GM21576 (cell line): Measurements from ENCODE around the gene HOXA5.

ENCODE experiments used
- ATAC-seq: cut with Tn5 transposase; IDR thresholded peaks from one replicate; pipeline ENCODE4 v1.9.1; 2021; ENCODE audit warnings: mild to moderate bottlenecking, moderate library complexity; ENCODE audit not compliant: unreplicated experiment

HOXA5 gene

DNA sequence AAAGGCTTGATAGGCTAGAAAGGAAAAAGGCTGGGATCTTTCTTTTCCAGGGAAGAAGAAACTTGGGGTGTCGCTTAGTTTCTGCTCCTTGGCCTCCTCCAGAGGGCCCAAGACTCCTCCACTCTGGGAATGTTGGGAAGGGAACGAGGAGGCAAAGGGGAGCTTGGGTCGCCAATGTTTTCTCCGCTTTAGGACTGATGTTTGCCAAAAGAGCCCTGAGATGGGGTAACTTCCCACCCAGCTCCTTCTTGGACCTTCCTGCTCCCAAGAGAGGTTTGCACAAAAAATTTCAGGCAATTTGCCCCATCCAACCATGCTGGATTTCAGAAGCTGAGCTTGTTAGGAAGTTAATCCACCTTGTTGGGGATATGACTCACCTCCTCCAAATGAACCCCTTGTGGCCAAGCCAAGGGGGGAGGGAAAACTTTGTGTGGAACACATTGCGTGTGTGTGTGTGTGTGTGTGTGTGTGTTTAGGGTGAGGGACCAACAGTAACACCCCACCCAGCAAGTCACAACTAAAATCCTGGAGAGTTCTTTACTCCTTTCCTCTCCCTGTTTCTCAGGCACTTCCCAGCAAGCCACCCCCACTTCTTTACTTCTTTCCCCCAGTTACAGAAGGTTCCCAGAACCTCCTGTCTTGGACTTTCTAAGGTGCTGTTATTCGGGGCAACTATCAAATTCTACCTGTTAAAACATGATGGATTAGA lies 32.3 kb downstream of the HOXA5 start:
- ATAC-seq, result no peak

DNA sequence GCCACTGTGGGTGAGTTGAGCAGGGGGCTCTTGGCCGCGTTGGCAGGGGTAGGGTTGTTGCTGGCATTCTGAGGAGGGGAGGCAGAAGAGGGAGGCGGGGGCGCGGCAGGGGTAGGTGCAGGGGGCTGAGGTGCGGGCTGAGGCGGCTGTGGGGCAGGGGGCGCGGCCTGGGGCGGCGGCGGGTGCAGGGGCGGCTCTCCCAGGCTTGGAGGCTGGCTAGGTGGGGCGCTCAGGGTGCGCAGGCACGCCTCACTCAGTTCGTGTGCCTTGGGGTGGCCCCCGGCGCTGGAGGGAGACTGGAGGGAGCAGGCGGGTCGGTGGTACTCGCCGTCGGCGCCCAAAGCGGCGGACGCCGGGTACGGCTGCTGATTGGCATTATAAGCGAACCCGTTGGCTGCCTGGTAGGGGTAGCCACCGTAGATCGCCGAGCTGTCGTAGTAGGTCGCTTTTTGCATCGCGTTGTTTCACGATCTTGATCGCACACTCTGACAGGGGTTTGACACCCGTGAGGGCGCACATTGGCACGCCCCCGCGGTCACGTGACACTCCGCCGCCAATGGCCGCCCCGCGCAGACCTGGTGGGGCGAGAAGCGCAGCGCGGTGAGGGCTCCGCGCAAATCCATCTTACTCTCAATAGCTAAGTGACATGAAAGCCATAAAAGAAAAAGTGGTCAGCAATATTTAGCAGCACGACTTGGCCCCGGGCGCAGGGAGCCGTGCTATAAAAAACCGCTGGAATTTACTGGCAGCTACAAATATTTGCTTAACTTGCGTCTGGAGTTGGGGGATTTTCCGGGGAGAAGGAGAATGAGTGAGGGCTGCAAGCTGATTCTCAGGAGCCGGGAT lies 33.1 kb downstream of the HOXA5 start:
- ATAC-seq, result no peak

DNA sequence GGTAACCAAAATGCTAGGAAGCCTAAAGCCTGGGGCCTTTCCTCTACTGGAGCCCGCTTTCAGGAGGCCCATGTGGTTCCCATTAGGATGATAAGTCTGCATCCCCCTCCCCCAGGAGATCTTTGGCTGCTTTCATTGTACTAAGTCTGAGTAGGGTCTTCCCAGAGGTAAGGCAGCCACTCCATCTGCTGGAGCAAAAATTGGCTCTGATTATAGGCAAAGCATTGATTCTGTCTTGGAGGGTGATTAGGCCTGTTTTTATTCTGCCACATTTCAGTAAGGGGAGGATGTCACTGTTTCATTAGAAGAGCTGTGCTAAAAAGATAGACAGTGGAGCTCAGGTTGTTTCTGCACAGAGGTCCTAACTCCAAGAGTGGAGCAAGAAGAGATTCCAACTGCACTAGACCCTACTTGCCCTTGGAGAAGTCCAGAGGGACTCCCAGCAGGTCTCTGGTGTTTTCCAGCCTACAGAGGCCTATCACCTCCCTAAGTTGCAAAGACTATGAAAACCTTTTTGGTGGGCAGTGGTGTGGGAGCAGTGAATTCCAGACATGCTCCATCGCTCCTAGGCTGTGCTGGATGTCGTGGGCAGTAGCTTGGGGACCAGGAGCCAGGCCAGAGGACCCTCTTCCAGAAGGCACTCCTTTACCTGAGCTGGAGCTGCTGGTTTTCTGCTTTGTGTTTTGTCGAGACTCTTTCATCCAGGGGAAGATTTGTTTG lies 33.9 kb downstream of the HOXA5 start:
- ATAC-seq, result no peak

DNA sequence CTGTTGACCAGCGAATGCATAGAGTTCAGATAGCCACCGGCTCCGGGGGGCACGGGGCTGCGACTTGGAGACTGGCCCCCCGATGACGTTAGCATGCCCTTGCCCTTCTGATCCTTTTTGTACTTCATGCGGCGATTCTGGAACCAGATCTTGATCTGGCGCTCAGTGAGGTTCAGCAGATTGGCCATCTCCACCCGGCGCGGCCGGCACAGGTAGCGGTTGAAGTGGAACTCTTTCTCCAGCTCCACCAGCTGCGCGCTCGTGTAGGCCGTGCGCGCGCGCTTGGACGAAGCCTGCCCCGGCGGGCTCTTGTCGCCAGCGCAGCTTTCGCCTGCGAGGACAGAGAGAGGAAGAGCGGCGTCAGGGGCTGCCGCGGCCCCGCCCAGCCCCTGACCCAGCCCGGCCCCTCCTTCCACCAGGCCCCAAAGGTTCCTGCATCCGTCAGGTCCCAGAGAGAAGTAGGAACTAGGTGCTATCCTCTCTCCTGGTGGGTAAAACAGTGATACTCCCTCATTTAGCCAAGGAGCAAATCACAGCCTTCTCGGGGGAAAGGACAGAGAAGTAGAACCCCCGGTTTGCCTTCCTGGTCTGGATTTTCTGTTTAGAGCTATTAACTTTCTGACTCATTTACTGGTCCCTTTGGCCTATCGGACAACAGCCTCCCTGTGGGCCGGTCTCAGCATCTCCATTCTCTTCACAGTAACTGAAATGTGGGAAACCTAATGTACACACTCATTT lies 34.9 kb downstream of the HOXA5 start:
- no peak for ATAC-seq

DNA sequence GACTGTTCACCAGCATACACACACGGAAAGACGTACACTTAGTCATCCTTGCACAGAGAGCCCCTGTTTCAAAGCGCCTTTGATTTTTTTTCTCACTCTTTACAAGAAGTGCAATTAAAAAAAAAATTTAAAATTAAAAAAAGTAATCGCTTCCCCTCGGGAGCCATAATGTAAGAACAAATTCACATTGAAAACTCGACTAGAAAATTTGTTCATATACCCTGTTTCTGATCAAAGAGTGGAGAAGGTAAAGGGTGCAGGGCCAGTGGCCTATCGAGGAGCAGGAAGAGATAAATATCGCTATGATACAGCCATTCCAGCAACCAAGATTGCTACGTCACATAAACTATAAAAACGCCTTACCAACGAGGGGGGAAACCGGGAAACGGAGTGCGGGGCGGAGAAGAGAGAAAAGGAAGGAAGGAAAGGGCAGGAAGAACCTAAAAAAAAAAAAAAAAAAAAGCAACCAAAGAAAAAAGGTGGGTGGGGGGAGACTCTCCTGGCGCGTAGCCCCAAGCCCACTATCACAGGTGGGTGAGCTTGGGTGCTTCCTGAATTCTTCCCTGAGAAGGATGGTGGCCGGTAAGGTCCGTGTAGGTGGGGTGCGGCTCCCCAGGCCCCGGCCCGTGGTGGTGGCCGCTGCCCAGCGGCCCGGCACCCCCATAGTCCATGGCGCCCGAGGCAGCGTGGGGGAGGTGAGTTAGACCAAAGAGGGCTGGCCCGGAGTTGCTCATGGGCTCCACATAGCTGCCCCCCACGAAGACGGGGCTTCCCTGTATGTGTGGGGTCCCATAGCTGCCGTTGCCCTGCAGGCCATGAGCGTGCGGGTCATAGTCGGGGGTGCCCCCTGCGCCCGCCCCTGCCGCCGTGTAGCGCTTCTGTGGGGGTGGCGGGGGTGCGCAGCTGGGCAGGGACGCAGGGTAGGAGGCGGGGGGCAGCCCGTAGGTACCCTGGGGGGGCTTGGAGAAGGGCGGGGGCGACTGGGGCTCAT lies 35.8 kb downstream of the HOXA5 start:
- ATAC-seq, result no peak

DNA sequence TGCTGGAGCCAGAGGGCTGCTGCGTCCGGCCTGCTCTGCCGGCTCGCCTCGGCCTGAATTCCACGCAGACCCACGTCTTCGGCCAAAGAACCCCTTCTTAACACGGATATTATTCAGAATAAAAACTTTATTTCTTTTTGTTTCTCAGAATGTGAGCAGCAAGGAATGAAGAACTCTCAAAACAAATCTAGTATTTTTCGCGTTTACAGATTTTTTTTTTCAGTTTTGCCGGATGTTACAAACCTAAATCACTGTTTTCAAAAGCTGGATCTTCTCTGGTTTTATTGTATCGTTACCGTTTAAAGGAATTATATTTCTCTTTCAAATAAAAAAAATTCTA lies 36.6 kb downstream of the HOXA5 start:
- no peak for ATAC-seq

DNA sequence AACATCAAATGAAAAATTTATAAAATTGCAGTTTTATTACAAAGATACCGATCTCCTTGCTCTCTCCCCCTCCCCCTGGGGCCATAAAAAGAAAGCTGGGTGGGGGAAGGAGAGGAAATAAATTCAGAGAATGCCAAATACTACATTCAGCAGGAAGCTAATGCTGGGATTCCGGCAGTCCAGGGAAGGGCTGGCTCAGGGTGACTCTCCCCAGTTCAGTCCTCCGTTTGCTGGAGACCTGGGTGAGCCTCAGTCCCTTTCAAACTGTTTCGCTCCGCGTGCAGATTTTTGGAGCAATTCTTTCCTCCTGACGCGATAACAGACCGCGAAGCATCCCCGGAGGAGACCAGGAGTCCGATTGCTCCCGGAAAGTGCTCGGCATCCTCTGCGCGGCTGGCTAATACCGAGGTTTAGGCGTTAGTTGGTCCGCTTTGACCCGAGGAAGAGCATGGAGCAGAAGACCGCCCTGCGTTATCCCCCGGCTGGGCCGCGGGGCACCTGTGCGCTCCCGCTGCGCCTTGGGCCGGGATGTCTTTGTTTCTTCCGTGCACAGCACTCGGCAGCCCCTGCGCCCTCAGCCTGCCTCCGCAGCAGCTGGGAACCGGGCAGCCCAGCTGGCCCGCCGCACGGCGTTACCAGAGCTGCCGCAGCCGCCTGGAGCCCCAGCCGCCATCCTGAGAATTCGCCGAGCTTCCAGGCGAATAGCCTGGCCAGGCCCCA lies 37.1 kb downstream of the HOXA5 start:
- no peak for ATAC-seq

DNA sequence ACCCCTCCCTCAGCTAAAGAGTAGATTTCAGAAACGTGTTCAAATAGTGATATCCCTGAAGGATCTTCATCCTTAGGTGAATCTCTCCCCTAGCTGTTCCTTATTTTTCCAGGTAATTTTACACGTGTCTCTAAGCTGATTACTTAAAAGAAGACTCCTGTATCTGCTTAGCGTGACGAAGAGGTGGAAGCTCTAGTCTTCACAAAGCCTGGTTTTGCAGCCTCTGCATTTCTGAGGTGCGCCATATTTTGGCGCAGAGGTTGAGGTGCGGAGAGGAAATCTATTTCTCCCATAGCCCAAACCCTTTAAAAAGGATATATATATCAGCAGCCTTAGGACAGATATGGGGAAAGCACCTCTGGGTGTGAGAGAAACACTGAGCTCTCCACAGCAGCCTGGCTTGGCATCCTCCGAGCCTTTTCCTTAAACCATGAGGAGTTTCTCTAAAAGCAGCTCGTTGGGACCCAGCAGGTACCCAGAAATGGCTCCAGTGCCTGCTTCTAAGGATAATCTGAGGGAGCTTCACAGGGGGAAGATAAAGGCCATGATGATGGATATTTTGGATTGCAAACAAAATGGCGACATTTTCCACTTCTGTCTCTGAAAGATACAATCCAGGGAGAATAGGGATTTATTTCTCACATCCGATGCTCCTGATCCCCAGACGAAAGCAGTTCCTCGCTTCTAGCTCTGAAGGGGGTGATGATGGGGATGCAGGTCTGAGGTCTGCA lies 38.0 kb downstream of the HOXA5 start:
- no peak for ATAC-seq

DNA sequence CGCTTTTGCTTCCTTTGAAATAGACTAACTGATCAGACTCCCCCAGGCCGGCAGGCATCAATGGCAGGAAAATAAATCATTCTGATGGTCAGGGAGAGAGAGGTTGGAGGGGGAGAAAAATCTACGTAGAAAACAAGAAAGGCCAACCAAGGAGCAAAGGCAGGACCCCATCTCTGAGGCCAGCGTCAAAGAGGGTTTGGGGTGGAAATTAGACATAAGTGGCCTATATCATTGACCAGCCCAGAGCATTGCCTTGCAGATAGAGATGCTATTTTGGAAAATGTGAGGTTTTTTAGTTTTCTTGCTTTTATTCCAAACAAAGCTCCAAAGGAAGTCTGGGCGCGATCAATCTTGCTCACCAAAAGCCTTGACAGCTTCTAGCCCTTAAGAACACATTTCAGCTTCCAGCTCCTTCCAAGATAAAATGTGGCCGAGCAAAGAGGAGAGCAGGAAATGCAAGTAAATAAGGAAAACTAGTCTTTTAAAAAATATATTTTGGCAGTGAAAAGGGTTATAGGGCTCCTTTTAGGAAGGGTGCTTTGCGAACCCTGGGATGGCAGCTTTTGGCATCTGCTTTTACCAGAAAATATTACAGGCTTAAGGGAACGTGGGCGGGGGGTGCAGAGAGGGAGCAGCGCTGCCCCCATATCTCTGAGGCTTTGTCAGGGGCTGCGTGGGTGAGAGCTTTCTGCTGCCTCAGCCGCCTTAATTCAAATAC lies 39.0 kb downstream of the HOXA5 start:
- no peak for ATAC-seq

DNA sequence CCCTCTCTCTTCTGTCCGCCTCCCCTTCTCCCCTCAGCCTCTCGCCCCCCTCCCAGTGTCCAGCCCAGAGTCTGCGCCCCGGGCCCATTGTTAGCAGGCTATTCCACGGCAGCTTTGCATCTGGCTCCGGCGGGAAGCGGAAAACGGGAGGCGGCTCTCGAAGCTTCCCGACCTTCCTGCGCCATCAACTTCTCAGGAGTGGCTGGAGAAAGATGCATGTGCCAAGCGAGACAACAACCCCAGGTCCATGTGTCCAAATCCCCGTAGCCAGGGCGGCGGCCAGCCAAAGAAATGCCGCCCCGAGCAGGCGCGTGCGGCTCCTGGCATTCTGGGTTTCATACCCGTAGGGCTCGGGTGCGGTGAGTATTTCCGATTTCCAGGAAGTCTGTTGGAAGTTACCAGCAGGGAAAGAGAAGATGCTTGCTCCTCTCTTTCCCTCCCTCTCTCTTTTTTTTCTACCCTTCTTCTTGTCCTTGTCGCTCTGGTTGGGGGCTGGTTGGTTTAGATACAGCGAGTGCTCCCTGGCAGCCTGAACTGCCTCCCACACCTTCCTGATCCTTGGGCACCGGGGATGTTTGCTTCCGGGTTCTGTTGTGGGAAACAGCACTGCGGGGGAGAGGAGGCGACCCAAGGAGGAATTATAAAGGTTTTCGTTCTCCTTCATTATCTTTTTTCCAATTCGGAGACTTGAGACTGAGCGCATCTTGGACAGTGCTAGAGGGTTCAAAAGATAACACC lies 39.8 kb downstream of the HOXA5 start:
- ATAC-seq, result no peak

DNA sequence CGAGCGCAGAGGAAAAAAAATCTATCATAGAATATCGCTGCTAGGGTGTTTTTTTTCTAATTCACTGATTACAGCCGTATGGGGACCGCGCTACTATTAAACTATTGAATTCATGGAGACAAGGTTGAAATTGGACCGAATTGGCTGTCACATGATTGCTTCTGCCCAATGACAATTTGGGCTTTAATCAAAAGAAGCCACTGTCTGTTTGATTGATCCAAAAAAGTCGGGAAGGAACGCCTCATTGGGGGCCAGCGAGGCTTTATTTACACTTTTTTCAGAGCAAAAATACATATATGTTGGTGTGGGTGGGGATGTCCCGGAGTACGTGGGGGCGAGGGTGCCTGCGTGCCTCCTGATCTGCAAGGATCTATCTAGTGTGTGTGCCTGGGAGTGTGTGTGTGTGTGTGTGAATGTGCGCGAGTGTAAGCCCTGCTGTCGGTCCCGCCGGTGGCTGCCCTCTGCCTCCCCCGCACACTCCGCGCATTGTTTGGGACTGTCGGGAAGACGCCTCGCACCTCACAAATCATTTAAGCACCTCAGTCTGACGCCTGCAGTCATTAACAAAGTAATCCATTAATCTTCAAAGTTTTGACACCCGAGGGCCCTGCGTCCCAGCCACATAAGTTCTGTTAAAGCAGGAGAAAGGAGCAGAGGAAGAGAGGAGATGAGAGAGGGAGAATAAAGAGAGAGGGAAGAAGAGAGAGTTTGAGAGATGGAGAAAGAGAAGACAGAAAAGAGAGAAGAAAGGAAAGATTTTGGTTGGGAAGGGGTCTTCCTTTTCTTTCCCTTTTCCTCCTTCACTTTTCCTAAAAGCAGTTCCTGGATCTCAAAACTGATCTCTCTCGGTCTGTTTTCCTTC lies 40.7 kb downstream of the HOXA5 start, which contains the start of gene HOXA2:
Gene HOXA2 (minus strand): TSS at position 103 of the 862 bp plus-strand sequence. CDS start 183 bp downstream, outside the sequence.
- no peak for ATAC-seq

DNA sequence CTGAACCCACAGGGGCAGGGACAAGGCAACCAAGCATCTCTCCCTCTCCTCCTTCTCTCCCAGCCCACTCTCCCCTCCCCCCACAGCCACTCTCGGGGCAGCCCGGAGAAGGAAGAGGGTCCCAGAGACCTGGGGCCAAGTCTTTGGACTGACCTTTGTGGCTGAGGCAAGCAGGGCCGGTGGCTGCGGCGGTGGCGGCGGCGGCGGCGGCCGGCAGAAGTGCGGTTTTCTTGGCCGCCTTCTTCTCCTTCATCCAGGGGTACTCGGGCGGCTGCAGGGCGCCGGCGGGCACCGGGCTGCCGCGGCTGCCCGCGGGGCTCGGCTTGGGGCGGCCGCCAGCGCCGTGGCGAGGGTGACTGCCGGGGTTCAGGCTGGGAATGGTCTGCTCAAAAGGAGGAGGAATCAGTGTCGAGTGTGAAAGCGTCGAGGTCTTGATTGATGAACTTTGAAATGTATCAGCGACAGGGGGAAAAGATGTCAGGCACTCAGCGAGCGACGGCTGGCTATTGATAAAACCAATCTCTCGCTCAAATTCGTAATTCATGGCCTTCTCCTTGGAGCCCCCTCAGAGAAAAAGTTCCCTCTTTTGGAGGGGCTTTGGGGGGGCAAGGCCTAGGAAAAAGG lies 41.4 kb downstream of the HOXA5 start:
- no peak for ATAC-seq

DNA sequence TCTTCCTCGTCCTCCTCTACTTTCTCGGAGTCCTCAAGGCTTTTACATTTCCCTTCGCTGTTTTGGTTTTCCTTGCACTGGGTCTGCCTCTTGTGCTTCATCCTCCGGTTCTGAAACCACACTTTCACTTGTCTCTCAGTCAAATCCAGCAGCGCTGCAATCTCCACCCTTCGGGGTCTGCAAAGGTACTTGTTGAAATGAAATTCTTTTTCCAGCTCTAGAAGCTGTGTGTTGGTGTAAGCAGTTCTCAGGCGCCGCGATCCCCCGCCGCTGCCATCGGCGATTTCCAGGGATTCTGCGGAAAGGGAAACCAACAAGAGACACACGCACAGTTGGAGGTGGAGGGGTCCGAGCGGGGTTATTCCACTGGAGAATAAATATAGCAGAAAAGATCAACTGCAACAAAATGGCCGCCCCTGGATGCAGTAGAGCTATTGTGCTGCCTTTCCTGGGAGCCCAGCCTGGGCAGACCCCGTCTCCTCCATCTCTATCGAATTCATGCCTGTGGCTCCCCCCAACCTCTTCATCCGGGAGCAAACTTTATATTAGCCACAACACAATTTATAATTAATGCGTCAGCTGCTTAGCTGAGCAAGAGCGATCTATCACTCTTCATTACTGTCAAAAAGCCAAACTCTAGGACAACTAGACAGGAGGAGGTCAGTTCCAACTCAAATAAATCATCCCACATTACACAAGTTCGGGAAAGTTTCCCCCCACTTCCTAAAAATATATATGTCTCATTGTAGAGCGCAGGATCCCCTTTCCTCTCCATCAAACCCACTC lies 42.1 kb downstream of the HOXA5 start:
- no peak for ATAC-seq

DNA sequence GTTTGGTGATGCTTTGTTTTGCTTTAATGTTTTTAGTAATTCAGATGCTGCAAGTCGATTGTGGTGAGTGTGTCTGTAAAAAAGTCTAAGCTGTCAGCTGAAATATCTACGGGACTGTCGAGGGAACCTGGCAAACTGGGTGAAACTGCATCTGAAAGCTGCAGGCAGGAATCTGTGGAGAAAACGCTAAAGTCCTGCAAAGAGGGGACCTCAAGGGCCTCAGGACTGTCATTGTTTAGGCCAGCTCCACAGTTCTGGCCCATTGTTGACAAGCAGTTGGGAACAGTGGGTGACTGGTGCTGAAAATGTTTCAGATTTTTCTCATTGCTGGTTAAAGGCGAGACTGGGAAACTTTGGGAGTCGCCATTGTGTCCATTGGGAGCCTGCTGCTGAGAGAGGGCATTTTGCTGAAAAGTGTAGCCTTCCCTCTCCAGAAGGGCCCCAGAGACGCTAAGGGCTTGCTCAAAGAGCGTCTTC lies 42.7 kb downstream of the HOXA5 start:
- ATAC-seq, result no peak
